Keratinocyte (primary cell): ENCODE data around the gene ATP5F1D. TPM values are rescaled to one million over a fixed set of nuclear protein-coding genes. Genes with fewer than 3 reads are reported as not detected.

Experiments used
- DNase-seq: peaks from one replicate; pipeline ENCODE4 v3.0.0-alpha.2; 2011; ENCODE audit warnings: low read depth, missing footprints, low spot score
- FAIRE-seq: peaks from 2 replicates; lab custom pipeline; 2011; peaks lifted over from hg19 to GRCh38; lab: Jason Lieb, UNC
- H2AFZ ChIP-seq: 2 replicates; pipeline ENCODE4 v1.6.0; 2012; ENCODE audit warnings: low read length, control low read depth, inconsistent platforms; ENCODE audit not compliant: control insufficient read depth
- H3K27ac ChIP-seq: 2 replicates; pipeline ENCODE4 v1.5.1; 2011; ENCODE audit warnings: low read length; ENCODE audit not compliant: control insufficient read depth, insufficient read depth
- H3K27me3 ChIP-seq: 3 replicates; pipeline ENCODE4 v1.6.0; 2011; ENCODE audit warnings: low read length; ENCODE audit not compliant: control insufficient read depth, insufficient read depth; ENCODE audit errors: extremely low read depth
- H3K36me3 ChIP-seq, 2 experiments: 2 replicates in 1 of 2; 3 replicates in 1 of 2; pipeline ENCODE4 v1.5.1; 2011; ENCODE audit warnings: low read length in 2 of 2, mild to moderate bottlenecking in 1 of 2; ENCODE audit not compliant: control insufficient read depth in 2 of 2, insufficient read depth in 2 of 2; ENCODE audit errors: extremely low read depth in 1 of 2
- H3K4me1 ChIP-seq: 3 replicates; pipeline ENCODE4 v1.5.1; 2011; ENCODE audit warnings: low read length; ENCODE audit not compliant: control insufficient read depth, insufficient read depth; ENCODE audit errors: extremely low read depth
- H3K4me2 ChIP-seq: 3 replicates; pipeline ENCODE4 v1.6.0; 2011; ENCODE audit warnings: low read depth, low read length; ENCODE audit not compliant: control insufficient read depth, insufficient read depth; ENCODE audit errors: extremely low read depth
- H3K4me3 ChIP-seq, 3 experiments: fragments of 200-600 bp in 1 of 3; sonication (generic) in 1 of 3; 2 replicates in 2 of 3; 3 replicates in 1 of 3; pipeline ENCODE4 v1.5.1; 2011 to 2016; ENCODE audit warnings: low read length in 3 of 3, mild to moderate bottlenecking in 3 of 3, control low read depth in 2 of 3, inconsistent platforms in 1 of 3, low read depth in 1 of 3, mixed read lengths in 1 of 3, mixed run types in 1 of 3, moderate library complexity in 1 of 3; ENCODE audit not compliant: control insufficient read depth in 2 of 3, insufficient read depth in 2 of 3; ENCODE audit errors: extremely low read depth in 1 of 3
- H3K79me2 ChIP-seq: 2 replicates; pipeline ENCODE4 v1.6.0; 2012; ENCODE audit warnings: low read length; ENCODE audit not compliant: control insufficient read depth, insufficient read depth
- H3K9ac ChIP-seq: 3 replicates; pipeline ENCODE4 v1.6.0; 2011; ENCODE audit warnings: low read length; ENCODE audit not compliant: control insufficient read depth, insufficient read depth; ENCODE audit errors: extremely low read depth
- H3K9me1 ChIP-seq: 3 replicates; pipeline ENCODE4 v1.6.0; 2011; ENCODE audit warnings: low read length; ENCODE audit not compliant: control insufficient read depth, insufficient read depth; ENCODE audit errors: extremely low read depth
- H3K9me3 ChIP-seq: 2 replicates; pipeline ENCODE4 v1.5.1; 2012; ENCODE audit warnings: low read depth, low read length; ENCODE audit not compliant: control insufficient read depth
- H4K20me1 ChIP-seq: 3 replicates; pipeline ENCODE4 v1.6.0; 2011; ENCODE audit warnings: low read length; ENCODE audit not compliant: control insufficient read depth, insufficient read depth; ENCODE audit errors: extremely low read depth
- EZH2 ChIP-seq: IDR thresholded peaks from one replicate; pipeline ENCODE4 v1.6.1; 2012; ENCODE audit warnings: inconsistent platforms, mild to moderate bottlenecking, low read length, moderate library complexity
- dilution Hi-C: fragments of 300-500 bp; cut with MboI; formaldehyde crosslinking; loops from one replicate; pipeline ENCODE4 v1.7.0; 2020; ENCODE audit warnings: low sequenced_read_pairs; ENCODE audit not compliant: extremely low pct_ligation_motif_present
- polyA plus RNA-seq, 5 experiments: library from polyadenylated mRNA; depleted of rRNA in 3 of 5; stranded (reverse) in 3 of 5; stranded (forward) in 1 of 5; unstranded in 1 of 5; fragments of >200 nt; gene quantifications; 1 replicate in 1 of 5; 2 replicates in 3 of 5; 3 replicates in 1 of 5; pipeline versions ENCODE4 v1.2.1 to v1.2.3, GENCODE V29; 2011 to 2012; ENCODE audit warnings: missing spikeins in 2 of 5, low read depth in 1 of 5, low replicate concordance in 1 of 5
- TF ChIP-seq, protein P1 (sequence below), 3 experiments: IDR thresholded peaks in 1 of 3; conservative IDR thresholded peaks in 1 of 3; optimal IDR thresholded peaks in 1 of 3; 2 replicates in 2 of 3; 3 replicates in 1 of 3; pipeline versions ENCODE3 to v1.5.1; 2011; ENCODE audit warnings: low read length in 3 of 3, mild to moderate bottlenecking in 3 of 3, moderate library complexity in 2 of 3, control low read depth in 1 of 3, inconsistent platforms in 1 of 3; ENCODE audit not compliant: insufficient read depth in 2 of 3; ENCODE audit errors: extremely low read depth in 1 of 3

ATP5F1D gene
- polyA plus RNA-seq, 1 donor (not counting 4 experiments of a cell fraction or from before 2014, with no cell fraction given) = 51.3 TPM

DNA sequence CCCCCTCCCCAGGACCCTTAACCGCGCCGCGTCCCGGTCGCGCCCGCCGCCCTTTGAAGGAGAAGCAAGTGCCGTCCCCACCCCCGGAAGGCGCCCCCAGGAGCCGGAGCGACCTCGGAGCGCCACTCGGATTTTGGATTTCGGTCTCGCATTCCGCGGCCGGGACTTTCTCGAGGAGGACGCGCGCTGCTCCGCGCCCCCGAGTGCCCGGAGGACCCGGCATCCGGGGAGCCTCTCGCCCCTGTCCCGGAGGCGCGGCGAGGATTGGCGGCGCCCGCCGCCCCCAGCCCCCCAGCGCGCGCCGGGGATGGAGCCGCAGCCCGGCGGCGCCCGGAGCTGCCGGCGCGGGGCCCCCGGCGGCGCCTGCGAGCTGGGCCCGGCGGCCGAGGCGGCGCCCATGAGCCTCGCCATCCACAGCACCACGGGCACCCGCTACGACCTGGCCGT, 8.5 kb downstream of the ATP5F1D start:
- dilution Hi-C loops = no loop called here
- Histone ChIP-seq H3K9me1 (no peaks in the 10 kb centered on the region), H3K9me3 (no peaks in the 10 kb centered on the region), H3K79me2 (peaks cover 37% of the 10 kb centered on the region), H4K20me1 (peaks cover 5% of the 10 kb centered on the region), H3K27ac (peak overlapping the region; percentile 69), H2AFZ (no peak overlapping the region), H3K4me2 (no peak overlapping the region), H3K36me3 (peaks cover 11 to 18% of the 10 kb centered on the region in 2 experiments), H3K27me3 (no peaks in the 10 kb centered on the region), H3K9ac (peak overlapping the region; percentile 83), H3K4me1 (peaks cover 7% of the 10 kb centered on the region), H3K4me3 (peak overlapping the region; percentile 69 to 87 (median 85))
- TF ChIP-seq, protein P1, sequence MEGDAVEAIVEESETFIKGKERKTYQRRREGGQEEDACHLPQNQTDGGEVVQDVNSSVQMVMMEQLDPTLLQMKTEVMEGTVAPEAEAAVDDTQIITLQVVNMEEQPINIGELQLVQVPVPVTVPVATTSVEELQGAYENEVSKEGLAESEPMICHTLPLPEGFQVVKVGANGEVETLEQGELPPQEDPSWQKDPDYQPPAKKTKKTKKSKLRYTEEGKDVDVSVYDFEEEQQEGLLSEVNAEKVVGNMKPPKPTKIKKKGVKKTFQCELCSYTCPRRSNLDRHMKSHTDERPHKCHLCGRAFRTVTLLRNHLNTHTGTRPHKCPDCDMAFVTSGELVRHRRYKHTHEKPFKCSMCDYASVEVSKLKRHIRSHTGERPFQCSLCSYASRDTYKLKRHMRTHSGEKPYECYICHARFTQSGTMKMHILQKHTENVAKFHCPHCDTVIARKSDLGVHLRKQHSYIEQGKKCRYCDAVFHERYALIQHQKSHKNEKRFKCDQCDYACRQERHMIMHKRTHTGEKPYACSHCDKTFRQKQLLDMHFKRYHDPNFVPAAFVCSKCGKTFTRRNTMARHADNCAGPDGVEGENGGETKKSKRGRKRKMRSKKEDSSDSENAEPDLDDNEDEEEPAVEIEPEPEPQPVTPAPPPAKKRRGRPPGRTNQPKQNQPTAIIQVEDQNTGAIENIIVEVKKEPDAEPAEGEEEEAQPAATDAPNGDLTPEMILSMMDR (optimal IDR thresholded peaks at IDR 0.05 in 1 of 3, IDR thresholded peaks at IDR 0.05 in 1 of 3, conservative IDR thresholded peaks at IDR 0.05 in 1 of 3; ENCODE audit: extremely low read depth in 1 of 3, insufficient read depth in 2 of 3, low read length in 3 of 3) = no peak
- TF ChIP-seq EZH2 = no peak
- DNase-seq = no peak
- FAIRE-seq = no peak

DNA sequence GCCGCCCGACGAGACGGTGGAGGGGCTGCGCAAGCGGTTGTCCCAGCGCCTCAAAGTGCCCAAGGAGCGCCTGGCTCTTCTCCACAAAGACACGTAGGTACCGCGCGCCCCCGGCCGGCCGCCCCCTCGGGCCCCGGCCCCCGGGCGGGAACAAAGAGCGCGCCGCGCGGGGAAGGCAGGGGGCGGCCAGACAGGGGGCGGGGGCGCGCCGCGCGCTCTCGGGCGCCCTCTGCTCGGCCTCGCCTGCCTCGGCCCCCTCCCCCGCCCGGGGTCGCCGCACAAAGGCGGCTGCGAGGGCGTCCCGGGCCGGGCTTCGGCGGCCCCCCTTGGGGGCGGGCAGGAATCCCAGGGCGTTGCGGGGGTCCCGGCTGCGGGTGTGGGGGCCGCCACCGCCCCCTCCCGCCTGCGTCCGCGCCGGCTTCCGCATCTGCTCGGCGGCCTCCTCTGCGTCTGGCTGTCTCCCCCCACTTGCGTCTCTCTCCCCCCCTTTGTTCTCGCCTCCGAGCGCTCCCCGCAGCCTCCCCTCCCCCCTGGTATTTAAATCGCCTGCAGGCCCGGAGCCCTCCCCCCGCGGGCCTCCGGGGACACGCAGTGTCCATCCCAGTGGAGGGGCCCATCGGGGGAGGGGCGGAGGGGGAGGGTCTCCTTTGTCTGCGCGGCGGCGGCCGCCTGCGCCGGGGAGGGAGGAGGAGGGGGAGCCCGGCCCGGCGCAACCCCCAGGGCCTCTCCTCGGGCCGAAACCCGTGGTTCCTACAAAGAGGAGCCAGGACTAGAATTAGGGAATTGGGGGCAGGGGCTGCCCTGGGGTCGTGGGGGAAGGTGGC, 9.1 kb downstream of the ATP5F1D start:
- FAIRE-seq = no peak
- no peak for TF ChIP-seq EZH2
- TF ChIP-seq, protein P1 (optimal IDR thresholded peaks at IDR 0.05 in 1 of 3, IDR thresholded peaks at IDR 0.05 in 1 of 3, conservative IDR thresholded peaks at IDR 0.05 in 1 of 3; ENCODE audit: extremely low read depth in 1 of 3, insufficient read depth in 2 of 3, low read length in 3 of 3) = no peak
- H3K79me2 ChIP-seq = peaks cover 43% of the 10 kb centered on the region
- peak overlapping the region; percentile 69 for H3K27ac ChIP-seq
- H3K4me1 ChIP-seq = peaks cover 6% of the 10 kb centered on the region
- peak overlapping the region; percentile 81 for H3K4me2 ChIP-seq
- no peak overlapping the region for H2AFZ ChIP-seq
- H3K4me3 ChIP-seq = peak overlapping the region; percentile 83 to 87 (median 85)
- H3K36me3 ChIP-seq = peaks cover 14 to 25% of the 10 kb centered on the region in 2 experiments
- peak overlapping the region; percentile 83 for H3K9ac ChIP-seq
- no peak for DNase-seq
- H3K9me1 ChIP-seq = no peaks in the 10 kb centered on the region
- H4K20me1 ChIP-seq = peaks cover 5% of the 10 kb centered on the region
- dilution Hi-C loops = no loop called here
- no peaks in the 10 kb centered on the region for H3K27me3 ChIP-seq
- H3K9me3 ChIP-seq = no peaks in the 10 kb centered on the region
